ENCODE results near the gene PFN2. TPM values are rescaled to one million over a fixed set of nuclear protein-coding genes. Genes with fewer than 3 reads are reported as not detected.

PFN2 gene
- total and polyA plus RNA-seq, 2 experiments from 2014 or later: 152 to 172 TPM

GRCh38 chr3:150013801-150014200, 43.1 kb upstream of the PFN2 start:
- Histone ChIP-seq H4K20me1 (ENCODE audit: insufficient read depth, poor library complexity, severe bottlenecking) (no peaks in the 10 kb centered on the region), H3K27ac (no peak overlapping the region), H2AFZ (no peak overlapping the region), H3K27me3 (no peaks in the 10 kb centered on the region), H3K36me3 (replicated peaks; ENCODE audit: insufficient read depth, low read depth) (no peaks in the 10 kb centered on the region), H3K9me2 (replicated peaks; ENCODE audit: insufficient read depth) (no peaks in the 10 kb centered on the region), H3K4me1 (ENCODE audit: insufficient read depth) (no peaks in the 10 kb centered on the region), H3K4me2 (no peak overlapping the region), H3K79me2 (no peaks in the 10 kb centered on the region), H3K9me3 (ENCODE audit: low read depth) (no peaks in the 10 kb centered on the region), H3K4me3 (no peak overlapping the region)
- TF ChIP-seq EZH2 (IDR thresholded peaks at IDR 0.05; ENCODE audit: borderline replicate concordance) (no peak), EZH2phosphoT487 (IDR thresholded peaks at IDR 0.05; ENCODE audit: low read depth, severe bottlenecking, unreplicated experiment) (no peak), CTCF (IDR thresholded peaks at IDR 0.05; ENCODE audit: poor library complexity) (no peak)
- 100% methylated on average over 2 of the region's 2 CpGs for WGBS (ENCODE audit: low lambda C conversion rate, missing lambda C conversion rate)
- DNase-seq (ENCODE audit: low spot score): no peak

GRCh38 chr3:150006794-150007193, 36.1 kb upstream of the PFN2 start:
- Histone ChIP-seq H3K27me3 (no peaks in the 10 kb centered on the region), H3K27ac (no peak overlapping the region), H3K4me2 (no peak overlapping the region), H2AFZ (no peak overlapping the region), H3K36me3 (replicated peaks; ENCODE audit: insufficient read depth, low read depth) (no peaks in the 10 kb centered on the region), H3K4me1 (ENCODE audit: insufficient read depth) (no peaks in the 10 kb centered on the region), H3K4me3 (no peak overlapping the region), H3K9me3 (ENCODE audit: low read depth) (no peaks in the 10 kb centered on the region), H4K20me1 (ENCODE audit: insufficient read depth, poor library complexity, severe bottlenecking) (no peaks in the 10 kb centered on the region), H3K9me2 (replicated peaks; ENCODE audit: insufficient read depth) (no peaks in the 10 kb centered on the region), H3K79me2 (no peaks in the 10 kb centered on the region)
- no peak for TF ChIP-seq EZH2 (IDR thresholded peaks at IDR 0.05; ENCODE audit: borderline replicate concordance)
- TF ChIP-seq CTCF (IDR thresholded peaks at IDR 0.05; ENCODE audit: poor library complexity): no peak
- TF ChIP-seq EZH2phosphoT487 (IDR thresholded peaks at IDR 0.05; ENCODE audit: low read depth, severe bottlenecking, unreplicated experiment): no peak
- no peak for DNase-seq (ENCODE audit: low spot score)

- WGBS (ENCODE audit: low lambda C conversion rate, missing lambda C conversion rate): 57% methylated on average over 4 of the region's 4 CpGs
Measured at GRCh38 chr3:150005243-150006112, 34.8 kb upstream of the PFN2 start.

More at GRCh38 chr3:150005243-150006112, 34.8 kb upstream of the PFN2 start:
- H3K9me3 ChIP-seq (ENCODE audit: low read depth): no peaks in the 10 kb centered on the region
- DNase-seq (ENCODE audit: low spot score): no peak
- no peaks in the 10 kb centered on the region for H3K9me2 ChIP-seq (replicated peaks; ENCODE audit: insufficient read depth)
- no peak overlapping the region for H2AFZ ChIP-seq
- H3K27me3 ChIP-seq: no peaks in the 10 kb centered on the region
- no peaks in the 10 kb centered on the region for H3K4me1 ChIP-seq (ENCODE audit: insufficient read depth)
- H3K36me3 ChIP-seq (replicated peaks; ENCODE audit: insufficient read depth, low read depth): no peaks in the 10 kb centered on the region
- no peak overlapping the region for H3K4me3 ChIP-seq
- H3K79me2 ChIP-seq: no peaks in the 10 kb centered on the region
- H4K20me1 ChIP-seq (ENCODE audit: insufficient read depth, poor library complexity, severe bottlenecking): no peaks in the 10 kb centered on the region
- no peak overlapping the region for H3K27ac ChIP-seq
- no peak overlapping the region for H3K4me2 ChIP-seq
- TF ChIP-seq CTCF (IDR thresholded peaks at IDR 0.05; ENCODE audit: poor library complexity): no peak

All from hepatocyte (in vitro differentiated cells).